GM12801 (cell line): ENCODE data around the gene OR5L1.

ENCODE experiments used
- CTCF ChIP-seq: IDR thresholded peaks from one replicate; pipeline ENCODE4 v1.5.1; 2011; ENCODE audit warnings: control low read depth; ENCODE audit not compliant: insufficient read length; ENCODE audit errors: extremely low read depth

OR5L1 gene

DNA sequence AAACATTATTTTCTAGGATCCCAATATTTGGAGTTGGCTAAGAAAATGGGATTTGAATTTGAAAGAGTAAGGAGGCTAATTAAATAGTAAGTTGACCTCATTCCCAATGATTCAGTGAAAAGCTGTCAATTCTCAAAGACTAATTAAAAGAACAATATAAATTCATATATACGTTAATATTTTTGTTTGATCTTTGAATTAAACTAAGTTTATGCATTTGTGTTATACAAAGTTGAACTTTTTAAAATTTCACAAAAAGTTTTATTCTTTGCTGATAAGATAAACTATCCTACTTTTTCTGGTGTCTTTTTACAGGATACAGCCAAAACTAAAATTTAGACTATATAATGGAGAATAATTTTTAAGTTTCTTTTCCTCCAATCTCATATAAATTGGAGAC is at the start of gene OR5L1:
Gene OR5L1 (plus strand): TSS at position 301 of the 400 bp plus-strand sequence. CDS start 100 bp downstream, outside the sequence.
- no peak for TF ChIP-seq CTCF

GRCh38 chr11:55773138-55773537 is 38.0 kb upstream of the OR5L1 start, which contains the start of gene OR5D13:
OR5D13 (plus strand) TSS chr11:55773438; CDS start chr11:55773438, 0 bp downstream.
- no peak for TF ChIP-seq CTCF

DNA sequence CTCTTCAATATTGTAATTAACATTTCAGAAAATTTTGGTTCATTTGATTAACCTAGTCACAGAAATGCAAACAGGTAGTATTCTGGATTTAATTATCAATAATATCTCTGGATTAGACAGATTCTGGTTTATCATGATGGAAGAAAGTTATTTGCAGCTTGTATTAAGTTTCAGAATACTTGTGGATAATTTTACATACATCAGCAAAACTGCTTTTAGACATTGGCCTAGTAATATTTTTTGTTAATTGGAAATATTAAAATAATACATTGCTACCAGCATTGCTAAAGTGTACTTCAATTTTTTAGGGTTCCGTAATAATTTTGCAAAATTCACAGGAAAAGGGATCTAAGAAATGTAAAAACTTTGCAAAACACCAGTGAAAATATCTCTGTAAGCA is 19.6 kb upstream of the OR5L1 start:
- TF ChIP-seq CTCF, result no peak

DNA sequence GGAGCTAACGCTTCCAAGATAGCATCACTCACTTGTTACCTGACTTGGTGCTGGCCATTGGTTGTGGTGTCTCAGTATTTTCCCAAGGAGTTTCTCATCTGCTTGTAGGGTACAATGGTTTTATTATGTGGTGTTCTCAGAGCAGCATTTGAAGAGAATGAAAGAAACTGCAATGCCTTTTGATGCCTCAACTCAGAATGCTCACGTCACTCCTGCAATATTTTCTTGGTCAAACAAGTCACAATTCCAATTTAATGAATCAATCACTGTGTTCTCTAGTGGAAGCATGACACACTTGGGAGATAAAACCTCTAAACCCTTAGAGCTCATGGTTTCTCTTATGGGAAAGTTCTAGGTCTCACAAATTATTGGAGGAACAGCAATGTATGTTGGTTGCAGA is 17.8 kb upstream of the OR5L1 start:
- no peak for TF ChIP-seq CTCF

- TF ChIP-seq CTCF, result no peak
These were observed 15.9 kb upstream of the OR5L1 start, which contains the start of gene OR5D14 for GRCh38 chr11:55795256-55795655. OR5D14 (plus strand) TSS chr11:55795556; CDS start chr11:55795556, 0 bp downstream.

DNA sequence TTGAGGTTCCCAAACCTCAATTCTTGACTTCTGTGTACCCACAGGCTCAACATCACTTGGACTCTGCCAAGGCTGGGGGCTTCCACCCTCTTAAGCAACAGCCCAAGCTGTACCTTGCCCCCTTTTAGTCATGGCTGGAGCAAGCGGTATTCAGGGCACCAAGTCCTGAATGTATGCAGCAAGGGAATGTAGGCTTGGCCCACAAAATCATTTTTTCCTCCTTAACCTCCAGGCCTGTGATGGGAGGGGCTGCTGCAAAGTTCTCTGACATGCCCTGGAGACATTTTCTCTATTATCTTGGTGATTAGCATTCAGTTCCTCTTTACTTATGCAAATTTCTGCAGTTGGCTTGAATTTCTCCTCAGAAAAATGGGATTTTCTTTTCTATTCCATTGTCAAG is 4.9 kb upstream of the OR5L1 start:
- TF ChIP-seq CTCF, result no peak

DNA sequence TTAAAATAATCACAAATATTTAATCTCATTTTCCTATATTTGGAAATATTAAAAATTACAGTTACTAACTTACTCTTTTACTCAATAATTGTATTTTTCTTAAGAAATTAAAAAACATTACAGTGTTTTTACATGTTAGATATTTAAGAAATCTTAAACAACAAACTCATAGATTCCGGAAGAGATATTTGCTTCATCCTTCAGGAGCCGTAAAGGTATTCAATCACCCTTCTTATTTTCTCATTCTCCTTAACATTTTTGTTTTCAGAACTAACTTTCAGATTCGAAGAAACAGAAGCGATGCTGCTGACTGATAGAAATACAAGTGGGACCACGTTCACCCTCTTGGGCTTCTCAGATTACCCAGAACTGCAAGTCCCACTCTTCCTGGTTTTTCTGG is 8.2 kb downstream of the OR5L1 start, which contains the start of gene OR5D18:
Gene OR5D18 (plus strand): TSS at position 301 of the 400 bp plus-strand sequence. CDS start 0 bp downstream, at position 301.
- TF ChIP-seq CTCF, result no peak
